Measurements from ENCODE around the gene LIPG. TPM values are rescaled to one million over a fixed set of nuclear protein-coding genes. Genes with fewer than 3 reads are reported as not detected.

The LIPG gene
- polyA plus RNA-seq, 1 donor from 2014 or later, result 0.85 TPM

DNA sequence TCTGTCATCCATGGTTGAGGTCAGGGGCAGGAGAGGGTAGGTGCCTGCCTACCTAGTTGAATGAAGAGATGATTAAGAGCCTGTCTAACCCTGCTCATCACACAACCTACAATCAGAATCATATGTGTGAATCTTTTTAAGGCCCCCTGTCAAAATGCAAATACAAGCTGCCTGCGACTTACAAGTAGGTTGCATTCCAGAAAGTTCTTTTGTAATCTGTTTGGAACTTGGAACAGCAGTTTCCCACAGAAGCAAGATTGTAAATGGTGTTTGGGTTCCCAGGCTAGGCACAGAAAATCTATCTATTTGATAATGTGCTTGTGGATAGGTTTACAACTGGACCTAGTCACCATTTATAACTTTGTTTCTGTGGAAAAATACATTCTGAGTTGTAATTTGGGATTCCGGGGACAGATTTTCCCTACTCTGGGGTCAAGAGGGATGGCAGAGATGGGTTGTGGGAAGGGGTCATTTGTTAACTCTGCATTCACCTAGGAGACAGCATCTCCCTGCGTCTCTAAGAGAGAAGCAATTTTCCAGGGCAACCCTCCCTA, 4.4 kb downstream of the LIPG start:
- H3K36me3 ChIP-seq (ENCODE audit: insufficient read depth, low read length), result no peaks in the 10 kb centered on the region
- peaks cover 20% of the 10 kb centered on the region for H3K27me3 ChIP-seq (ENCODE audit: insufficient read depth, low read depth, low read length)
- H3K9me3 ChIP-seq (ENCODE audit: low read length), result no peaks in the 10 kb centered on the region
- H4K20me1 ChIP-seq (ENCODE audit: insufficient read depth), result no peaks in the 10 kb centered on the region
- H3F3A ChIP-seq (ENCODE audit: insufficient read depth, low read length, poor library complexity, severe bottlenecking), result no peaks in the 10 kb centered on the region
- no peaks in the 10 kb centered on the region for H3K9me2 ChIP-seq (ENCODE audit: insufficient read depth, low read length)
- no peaks in the 10 kb centered on the region for H3K79me2 ChIP-seq (replicated peaks; ENCODE audit: insufficient read depth, low read length)
- no peak overlapping the region for H3K4me2 ChIP-seq (ENCODE audit: low read length)
- TF ChIP-seq, protein P1, sequence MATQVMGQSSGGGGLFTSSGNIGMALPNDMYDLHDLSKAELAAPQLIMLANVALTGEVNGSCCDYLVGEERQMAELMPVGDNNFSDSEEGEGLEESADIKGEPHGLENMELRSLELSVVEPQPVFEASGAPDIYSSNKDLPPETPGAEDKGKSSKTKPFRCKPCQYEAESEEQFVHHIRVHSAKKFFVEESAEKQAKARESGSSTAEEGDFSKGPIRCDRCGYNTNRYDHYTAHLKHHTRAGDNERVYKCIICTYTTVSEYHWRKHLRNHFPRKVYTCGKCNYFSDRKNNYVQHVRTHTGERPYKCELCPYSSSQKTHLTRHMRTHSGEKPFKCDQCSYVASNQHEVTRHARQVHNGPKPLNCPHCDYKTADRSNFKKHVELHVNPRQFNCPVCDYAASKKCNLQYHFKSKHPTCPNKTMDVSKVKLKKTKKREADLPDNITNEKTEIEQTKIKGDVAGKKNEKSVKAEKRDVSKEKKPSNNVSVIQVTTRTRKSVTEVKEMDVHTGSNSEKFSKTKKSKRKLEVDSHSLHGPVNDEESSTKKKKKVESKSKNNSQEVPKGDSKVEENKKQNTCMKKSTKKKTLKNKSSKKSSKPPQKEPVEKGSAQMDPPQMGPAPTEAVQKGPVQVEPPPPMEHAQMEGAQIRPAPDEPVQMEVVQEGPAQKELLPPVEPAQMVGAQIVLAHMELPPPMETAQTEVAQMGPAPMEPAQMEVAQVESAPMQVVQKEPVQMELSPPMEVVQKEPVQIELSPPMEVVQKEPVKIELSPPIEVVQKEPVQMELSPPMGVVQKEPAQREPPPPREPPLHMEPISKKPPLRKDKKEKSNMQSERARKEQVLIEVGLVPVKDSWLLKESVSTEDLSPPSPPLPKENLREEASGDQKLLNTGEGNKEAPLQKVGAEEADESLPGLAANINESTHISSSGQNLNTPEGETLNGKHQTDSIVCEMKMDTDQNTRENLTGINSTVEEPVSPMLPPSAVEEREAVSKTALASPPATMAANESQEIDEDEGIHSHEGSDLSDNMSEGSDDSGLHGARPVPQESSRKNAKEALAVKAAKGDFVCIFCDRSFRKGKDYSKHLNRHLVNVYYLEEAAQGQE (IDR thresholded peaks at IDR 0.05; ENCODE audit: borderline replicate concordance), result no peak
- TF ChIP-seq EZH2 (IDR thresholded peaks at IDR 0.05; ENCODE audit: borderline replicate concordance, insufficient read depth, low read length, poor library complexity, severe bottlenecking) (no peak), RAD21 (conservative IDR thresholded peaks at IDR 0.05) (no peak), SMC3 (conservative IDR thresholded peaks at IDR 0.05; ENCODE audit: poor library complexity) (no peak), EP300 (conservative IDR thresholded peaks at IDR 0.05; ENCODE audit: poor library complexity, severe bottlenecking) (no peak), MXI1 (conservative IDR thresholded peaks at IDR 0.05; ENCODE audit: poor library complexity, severe bottlenecking) (no peak), TAF1 (IDR thresholded peaks at IDR 0.05; ENCODE audit: low read depth) (no peak), POLR2AphosphoS5 (IDR thresholded peaks at IDR 0.05) (no peak), CTCF (IDR thresholded peaks at IDR 0.05; ENCODE audit: poor library complexity, severe bottlenecking) (no peak)
- H3K4me3 ChIP-seq (ENCODE audit: low read length), result no peak overlapping the region
- no peak overlapping the region for H3K27ac ChIP-seq (ENCODE audit: low read length)
- no peak overlapping the region for H3K9ac ChIP-seq (ENCODE audit: low read length)
- H2AFZ ChIP-seq (ENCODE audit: low read depth, low read length), result no peak overlapping the region

DNA sequence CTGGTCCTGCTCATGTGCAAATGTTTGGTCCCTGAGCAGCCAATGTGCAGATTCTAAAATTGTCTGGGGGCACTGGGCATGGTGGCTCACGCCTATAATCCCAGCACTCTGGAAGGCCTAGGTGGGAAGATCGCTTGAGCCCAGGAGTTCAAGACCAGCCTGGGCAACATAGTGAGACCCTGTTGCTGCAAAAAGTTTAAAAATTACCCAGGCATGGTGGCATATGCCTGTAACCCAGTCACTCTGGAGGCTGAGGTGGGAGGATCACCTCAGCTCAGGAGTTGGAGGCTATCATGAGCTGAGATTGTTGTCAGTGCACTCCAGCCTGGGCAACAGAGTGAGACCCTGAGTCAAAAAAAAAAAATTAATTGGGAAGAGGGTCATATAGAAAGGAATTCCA, 5.1 kb downstream of the LIPG start:
- no peaks in the 10 kb centered on the region for H3F3A ChIP-seq (ENCODE audit: insufficient read depth, low read length, poor library complexity, severe bottlenecking)
- H3K9me3 ChIP-seq (ENCODE audit: low read length), result no peaks in the 10 kb centered on the region
- no peak overlapping the region for H2AFZ ChIP-seq (ENCODE audit: low read depth, low read length)
- H3K27ac ChIP-seq (ENCODE audit: low read length), result no peak overlapping the region
- no peak overlapping the region for H3K4me2 ChIP-seq (ENCODE audit: low read length)
- no peaks in the 10 kb centered on the region for H3K9me2 ChIP-seq (ENCODE audit: insufficient read depth, low read length)
- no peak overlapping the region for H3K4me3 ChIP-seq (ENCODE audit: low read length)
- H3K79me2 ChIP-seq (replicated peaks; ENCODE audit: insufficient read depth, low read length), result no peaks in the 10 kb centered on the region
- no peaks in the 10 kb centered on the region for H3K36me3 ChIP-seq (ENCODE audit: insufficient read depth, low read length)
- no peak overlapping the region for H3K9ac ChIP-seq (ENCODE audit: low read length)
- TF ChIP-seq MXI1 (conservative IDR thresholded peaks at IDR 0.05; ENCODE audit: poor library complexity, severe bottlenecking), result no peak
- TF ChIP-seq, protein P1 (IDR thresholded peaks at IDR 0.05; ENCODE audit: borderline replicate concordance), result no peak
- no peak for TF ChIP-seq EZH2 (IDR thresholded peaks at IDR 0.05; ENCODE audit: borderline replicate concordance, insufficient read depth, low read length, poor library complexity, severe bottlenecking)
- no peak for TF ChIP-seq RAD21 (conservative IDR thresholded peaks at IDR 0.05)
- TF ChIP-seq SMC3 (conservative IDR thresholded peaks at IDR 0.05; ENCODE audit: poor library complexity), result no peak
- no peak for TF ChIP-seq TAF1 (IDR thresholded peaks at IDR 0.05; ENCODE audit: low read depth)
- TF ChIP-seq POLR2AphosphoS5 (IDR thresholded peaks at IDR 0.05), result no peak
- no peak for TF ChIP-seq CTCF (IDR thresholded peaks at IDR 0.05; ENCODE audit: poor library complexity, severe bottlenecking)
- no peak for TF ChIP-seq EP300 (conservative IDR thresholded peaks at IDR 0.05; ENCODE audit: poor library complexity, severe bottlenecking)
- H3K27me3 ChIP-seq (ENCODE audit: insufficient read depth, low read depth, low read length), result peaks cover 13% of the 10 kb centered on the region
- no peaks in the 10 kb centered on the region for H4K20me1 ChIP-seq (ENCODE audit: insufficient read depth)
